ENCODE data around the gene CELSR3. TPM values are rescaled to one million over a fixed set of nuclear protein-coding genes. Genes with fewer than 3 reads are reported as not detected.

CELSR3 gene
- total RNA-seq, 1 donor from 2014 or later: 2.3 TPM

GRCh38 chr3:48681541-48681880 is 18.8 kb upstream of the CELSR3 start:
- Mint-ChIP-seq H3K36me3 (ENCODE audit: low read depth) (peaks cover 34% of the 10 kb centered on the region), H3K27me3 (no peaks in the 10 kb centered on the region), H3K4me3 (no peak overlapping the region), H3K9me3 (no peaks in the 10 kb centered on the region), H3K27ac (no peak overlapping the region), H3K4me1 (peaks cover 51% of the 10 kb centered on the region)
- intact Hi-C loops (cut with micrococcal nuclease): loop anchor here (10.0 kb wide), 1 partner anchor 407 kb away; no protein-coding TSS in a partner anchor
- TF ChIP-seq CTCF (IDR thresholded peaks at IDR 0.05): no peak
- ChIA-PET POLR2A (no interaction called here), CTCF (no interaction called here)
- DNase-seq (no peak), ATAC-seq (ENCODE audit: low read depth) (no peak)

GRCh38 chr3:48680811-48681540 is 18.3 kb upstream of the CELSR3 start:
- H3K4me3 Mint-ChIP-seq: no peak overlapping the region
- CTCF ChIA-PET: no interaction called here
- H3K27ac Mint-ChIP-seq: no peak overlapping the region

GRCh38 chr3:48679411-48680391 is 17.0 kb upstream of the CELSR3 start:
- ChIA-PET CTCF (no interaction called here), POLR2A (no interaction called here)
- TF ChIP-seq CTCF (IDR thresholded peaks at IDR 0.05): no peak
- peaks cover 34% of the 10 kb centered on the region for H3K36me3 Mint-ChIP-seq (ENCODE audit: low read depth)
- H3K4me1 Mint-ChIP-seq: peaks cover 37% of the 10 kb centered on the region
- H3K9me3 Mint-ChIP-seq: no peaks in the 10 kb centered on the region
- intact Hi-C loops (cut with micrococcal nuclease): loop anchor here (10.0 kb wide), 1 partner anchor 405 kb away; no protein-coding TSS in a partner anchor
- no peaks in the 10 kb centered on the region for H3K27me3 Mint-ChIP-seq
- DNase-seq (no peak), ATAC-seq (ENCODE audit: low read depth) (peak; percentile 97)
- H3K4me3 Mint-ChIP-seq: no peak overlapping the region
- H3K27ac Mint-ChIP-seq: peak overlapping the region; percentile 51

More at GRCh38 chr3:48680811-48681540, 18.3 kb upstream of the CELSR3 start:
- Mint-ChIP-seq H3K9me3 (no peaks in the 10 kb centered on the region), H3K36me3 (ENCODE audit: low read depth) (peaks cover 36% of the 10 kb centered on the region), H3K4me1 (peaks cover 45% of the 10 kb centered on the region), H3K27me3 (no peaks in the 10 kb centered on the region)
- no peak for DNase-seq
- POLR2A ChIA-PET: no interaction called here
- no peak for TF ChIP-seq CTCF (IDR thresholded peaks at IDR 0.05)
- intact Hi-C loops (cut with micrococcal nuclease): loop anchor here (10.0 kb wide), 1 partner anchor 406 kb away; no protein-coding TSS in a partner anchor
- no peak for ATAC-seq (ENCODE audit: low read depth)

- no peak overlapping the region for H3K27ac Mint-ChIP-seq
- no peak overlapping the region for H3K4me3 Mint-ChIP-seq
- no peaks in the 10 kb centered on the region for H3K9me3 Mint-ChIP-seq
- ChIA-PET CTCF (no interaction called here), POLR2A (no interaction called here)
- ATAC-seq (ENCODE audit: low read depth): no peak
- no peak for DNase-seq
- peaks cover 31% of the 10 kb centered on the region for H3K4me1 Mint-ChIP-seq
- intact Hi-C loops (cut with micrococcal nuclease): no loop called here
- TF ChIP-seq CTCF (IDR thresholded peaks at IDR 0.05): no peak
- H3K36me3 Mint-ChIP-seq (ENCODE audit: low read depth): peaks cover 34% of the 10 kb centered on the region
- H3K27me3 Mint-ChIP-seq: no peaks in the 10 kb centered on the region
Measured at GRCh38 chr3:48678566-48679380, 16.1 kb upstream of the CELSR3 start.
